ENCODE results near the gene NPIPB6. TPM values are rescaled to one million over a fixed set of nuclear protein-coding genes. Genes with fewer than 3 reads are reported as not detected.
"Not testable (repeated sequence)": the region's sequence is repeated elsewhere in the genome, so short reads cannot be mapped to it uniquely, and the experiment has no call there.

Gene NPIPB6
- total RNA-seq, result not detected

DNA sequence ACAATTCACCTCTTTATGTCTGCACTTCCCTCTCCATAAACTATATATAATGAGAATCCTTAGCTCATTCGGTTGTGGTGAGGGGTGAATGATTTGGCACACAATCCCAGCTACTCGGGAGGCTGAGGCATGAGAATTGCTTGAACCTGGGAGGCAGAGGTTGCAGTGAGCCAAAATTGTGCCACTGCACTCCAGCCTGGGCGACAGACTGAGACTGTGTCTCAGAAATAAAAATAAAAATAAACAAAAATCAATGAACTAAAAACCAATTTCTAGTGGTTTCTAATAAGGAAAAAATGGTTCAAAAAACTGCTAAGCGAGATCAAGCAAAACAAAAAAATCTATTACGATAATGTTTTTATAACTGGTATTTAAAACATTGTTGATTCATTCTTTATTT lies at the start of gene NPIPB6:
NPIPB6 (minus strand) TSS at position 101 of the 400 bp plus-strand sequence. CDS start 686 bp downstream, outside the sequence.
- H3K4me3 ChIP-seq (ENCODE audit: low read length in 3 of 3); H3K36me3 ChIP-seq (ENCODE audit: control insufficient read depth in 3 of 3, insufficient read depth in 3 of 3, low read length in 3 of 3); H3K9ac ChIP-seq (ENCODE audit: low read depth in 1 of 3, low read length in 3 of 3); H3K4me1 ChIP-seq (ENCODE audit: control insufficient read depth in 3 of 3, insufficient read depth in 3 of 3, low read length in 3 of 3); H3K9me3 ChIP-seq (ENCODE audit: control insufficient read depth in 3 of 3, low read length in 3 of 3); H3K27me3 ChIP-seq (ENCODE audit: control insufficient read depth in 3 of 3, insufficient read depth in 3 of 3, low read length in 3 of 3); H3K27ac ChIP-seq (ENCODE audit: low read depth, low read length): not testable (repeated sequence)

DNA sequence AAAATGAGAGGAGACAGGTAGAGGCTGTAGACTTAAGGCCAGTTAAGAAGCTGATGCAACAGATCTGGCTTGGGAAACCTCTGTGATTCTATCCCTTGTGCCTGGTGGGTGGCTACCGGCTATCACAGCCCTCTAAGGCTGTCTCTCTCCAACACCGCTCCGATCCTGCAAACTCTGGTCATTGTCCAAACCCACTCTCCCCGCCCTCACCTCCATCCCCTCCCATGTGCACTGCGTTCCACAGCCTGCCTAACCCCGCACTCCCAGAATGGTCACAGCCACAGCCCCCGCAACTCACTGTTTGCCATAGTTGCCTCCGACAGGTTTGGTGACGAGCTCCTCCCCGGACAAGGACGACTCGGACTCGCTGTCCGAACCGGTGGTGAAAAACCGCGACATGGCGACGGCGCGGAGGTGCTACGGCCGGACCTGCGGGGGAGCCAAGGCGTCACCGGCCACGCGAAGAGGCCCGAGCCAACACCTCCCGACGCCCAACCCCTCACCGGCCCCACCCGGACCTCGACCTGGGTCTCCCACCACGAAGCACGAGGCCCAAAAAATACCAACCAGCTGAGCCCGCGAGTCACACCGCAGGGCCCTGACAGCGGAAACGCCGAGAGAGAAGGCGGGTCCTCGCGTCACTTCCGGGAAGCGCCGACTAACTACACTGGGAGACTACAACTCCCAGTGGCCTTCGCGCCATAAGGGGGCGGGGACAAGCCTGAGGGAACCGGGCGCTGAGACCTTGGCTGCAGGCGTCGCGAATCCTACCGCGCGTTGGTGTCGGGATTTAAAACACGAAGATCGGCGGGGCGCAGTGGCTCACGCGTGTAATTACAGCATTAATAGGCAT lies 40.1 kb upstream of the NPIPB6 start, which contains the start of gene EIF3CL:
EIF3CL (minus strand) TSS at position 622 of the 853 bp plus-strand sequence; CDS start at position 399, 223 bp downstream.
- H3K27ac ChIP-seq (ENCODE audit: low read depth, low read length); H3K9me3 ChIP-seq (ENCODE audit: control insufficient read depth in 3 of 3, low read length in 3 of 3); H3K36me3 ChIP-seq (ENCODE audit: control insufficient read depth in 3 of 3, insufficient read depth in 3 of 3, low read length in 3 of 3); H3K27me3 ChIP-seq (ENCODE audit: control insufficient read depth in 3 of 3, insufficient read depth in 3 of 3, low read length in 3 of 3); H3K4me1 ChIP-seq (ENCODE audit: control insufficient read depth in 3 of 3, insufficient read depth in 3 of 3, low read length in 3 of 3); H3K9ac ChIP-seq (ENCODE audit: low read depth in 1 of 3, low read length in 3 of 3): not testable (repeated sequence)
- peak within 1 kb of the TSS in 1 of 3 donors; percentile 41 for H3K4me3 ChIP-seq (ENCODE audit: low read length in 3 of 3)

DNA sequence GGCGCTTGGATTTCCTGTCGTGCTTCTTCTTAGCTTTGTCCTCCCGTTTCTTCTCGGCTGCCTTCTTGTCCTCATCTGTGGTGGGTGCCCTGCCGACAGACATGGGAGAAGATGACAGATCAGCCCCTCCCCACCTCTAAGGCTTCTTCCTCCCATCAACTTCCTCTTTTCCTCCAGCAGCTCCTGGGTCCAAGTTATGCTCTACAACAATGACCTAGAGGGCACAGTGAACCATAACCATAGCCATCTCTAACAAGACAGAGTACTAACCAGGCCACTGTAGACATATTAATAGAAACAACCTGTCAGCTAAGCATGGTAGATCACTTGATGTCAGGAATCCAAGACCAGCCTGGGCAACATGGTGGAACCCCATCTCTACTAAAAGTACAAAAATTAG lies 28.7 kb upstream of the NPIPB6 start:
- H3K9ac ChIP-seq (ENCODE audit: low read depth in 1 of 3, low read length in 3 of 3); H3K4me3 ChIP-seq (ENCODE audit: low read length in 3 of 3); H3K9me3 ChIP-seq (ENCODE audit: control insufficient read depth in 3 of 3, low read length in 3 of 3); H3K36me3 ChIP-seq (ENCODE audit: control insufficient read depth in 3 of 3, insufficient read depth in 3 of 3, low read length in 3 of 3); H3K27ac ChIP-seq (ENCODE audit: low read depth, low read length); H3K4me1 ChIP-seq (ENCODE audit: control insufficient read depth in 3 of 3, insufficient read depth in 3 of 3, low read length in 3 of 3); H3K27me3 ChIP-seq (ENCODE audit: control insufficient read depth in 3 of 3, insufficient read depth in 3 of 3, low read length in 3 of 3): not testable (repeated sequence)

DNA sequence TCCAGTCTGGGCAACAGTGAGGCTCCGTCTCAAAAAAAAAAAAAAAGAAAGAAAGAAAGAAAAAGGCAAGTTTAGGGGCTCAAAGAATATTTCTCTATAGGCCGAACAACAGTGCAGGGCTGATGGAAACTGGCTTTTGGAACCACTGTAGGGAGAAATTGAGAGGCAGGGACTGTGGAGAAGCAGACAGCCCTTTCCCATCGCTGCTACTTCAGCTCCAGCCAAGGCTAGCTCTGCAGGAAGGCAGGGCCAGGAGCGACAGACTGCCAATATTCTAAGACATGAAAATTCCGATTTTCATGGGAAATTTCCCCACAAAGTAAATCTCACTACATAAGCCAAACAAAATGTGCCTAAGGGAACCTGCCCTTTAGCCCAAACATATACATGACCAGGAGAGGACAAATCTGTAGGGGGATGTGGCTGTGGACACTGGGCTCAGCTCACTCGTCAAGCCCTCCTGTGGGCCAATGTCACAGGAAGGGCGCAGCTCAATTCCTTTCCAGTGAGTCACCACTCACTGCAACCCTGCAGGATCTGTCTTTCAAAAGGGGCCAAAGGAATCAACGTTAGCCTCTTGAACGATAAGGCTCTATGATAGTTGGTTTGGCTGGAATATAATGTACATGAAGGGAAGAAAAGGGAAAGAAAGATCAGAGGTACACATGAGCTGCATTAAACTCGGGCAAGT lies 19.0 kb upstream of the NPIPB6 start:
- not testable (repeated sequence) for H3K9ac ChIP-seq (ENCODE audit: low read depth in 1 of 3, low read length in 3 of 3)

DNA sequence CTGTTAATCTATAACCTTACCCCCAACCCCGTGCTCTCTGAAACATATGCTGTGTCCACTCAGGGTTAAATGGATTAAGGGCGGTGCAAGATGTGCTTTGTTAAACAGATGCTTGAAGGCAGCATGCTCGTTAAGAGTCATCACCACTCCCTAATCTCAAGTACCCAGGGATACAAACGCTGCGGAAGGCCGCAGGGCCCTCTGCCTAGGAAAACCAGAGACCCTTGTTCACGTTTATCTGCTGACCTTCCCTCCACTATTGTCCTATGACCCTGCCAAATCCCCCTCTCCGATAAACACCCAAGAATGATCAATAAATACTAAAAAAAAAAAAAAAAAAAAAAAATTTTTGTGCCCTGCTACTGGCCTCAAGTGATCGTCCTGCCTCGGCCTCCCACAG lies 14.5 kb upstream of the NPIPB6 start:
- not testable (repeated sequence) for H3K27me3 ChIP-seq (ENCODE audit: control insufficient read depth in 3 of 3, insufficient read depth in 3 of 3, low read length in 3 of 3); H3K27ac ChIP-seq (ENCODE audit: low read depth, low read length)

More for the DNA sequence above, 19.0 kb upstream of the NPIPB6 start:
- not testable (repeated sequence) for H3K27me3 ChIP-seq (ENCODE audit: control insufficient read depth in 3 of 3, insufficient read depth in 3 of 3, low read length in 3 of 3); H3K36me3 ChIP-seq (ENCODE audit: control insufficient read depth in 3 of 3, insufficient read depth in 3 of 3, low read length in 3 of 3); H3K9me3 ChIP-seq (ENCODE audit: control insufficient read depth in 3 of 3, low read length in 3 of 3); H3K4me1 ChIP-seq (ENCODE audit: control insufficient read depth in 3 of 3, insufficient read depth in 3 of 3, low read length in 3 of 3); H3K27ac ChIP-seq (ENCODE audit: low read depth, low read length); H3K4me3 ChIP-seq (ENCODE audit: low read length in 3 of 3)

DNA sequence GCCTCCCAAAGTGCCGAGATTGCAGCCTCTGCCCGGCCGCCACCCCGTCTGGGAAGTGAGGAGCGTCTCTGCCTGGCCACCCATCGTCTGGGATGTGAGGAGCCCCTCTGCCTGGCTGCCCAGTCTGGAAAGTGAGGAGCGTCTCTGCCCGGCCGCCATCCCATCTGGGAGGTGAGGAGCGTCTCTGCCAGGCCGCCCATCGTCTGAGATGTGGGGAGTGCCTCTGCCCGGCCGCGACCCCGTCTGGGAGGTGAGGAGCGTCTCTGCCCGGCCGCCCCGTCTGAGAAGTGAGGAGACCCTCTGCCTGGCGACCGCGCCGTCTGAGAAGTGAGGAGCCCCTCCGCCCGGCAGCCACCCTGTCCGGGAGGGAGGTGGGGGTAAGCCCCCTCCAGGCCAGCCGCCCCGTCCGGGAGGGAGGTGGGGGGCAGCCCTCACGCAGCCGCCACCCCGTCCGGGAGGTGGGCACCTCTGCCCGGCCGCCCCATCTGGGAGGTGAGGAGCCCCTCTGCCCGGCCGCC lies 13.9 kb upstream of the NPIPB6 start:
- not testable (repeated sequence) for H3K36me3 ChIP-seq (ENCODE audit: control insufficient read depth in 3 of 3, insufficient read depth in 3 of 3, low read length in 3 of 3); H3K27ac ChIP-seq (ENCODE audit: low read depth, low read length); H3K9me3 ChIP-seq (ENCODE audit: control insufficient read depth in 3 of 3, low read length in 3 of 3)

More for the DNA sequence above, 14.5 kb upstream of the NPIPB6 start:
- H3K9ac ChIP-seq (ENCODE audit: low read depth in 1 of 3, low read length in 3 of 3); H3K36me3 ChIP-seq (ENCODE audit: control insufficient read depth in 3 of 3, insufficient read depth in 3 of 3, low read length in 3 of 3); H3K9me3 ChIP-seq (ENCODE audit: control insufficient read depth in 3 of 3, low read length in 3 of 3); H3K4me1 ChIP-seq (ENCODE audit: control insufficient read depth in 3 of 3, insufficient read depth in 3 of 3, low read length in 3 of 3); H3K4me3 ChIP-seq (ENCODE audit: low read length in 3 of 3): not testable (repeated sequence)

DNA sequence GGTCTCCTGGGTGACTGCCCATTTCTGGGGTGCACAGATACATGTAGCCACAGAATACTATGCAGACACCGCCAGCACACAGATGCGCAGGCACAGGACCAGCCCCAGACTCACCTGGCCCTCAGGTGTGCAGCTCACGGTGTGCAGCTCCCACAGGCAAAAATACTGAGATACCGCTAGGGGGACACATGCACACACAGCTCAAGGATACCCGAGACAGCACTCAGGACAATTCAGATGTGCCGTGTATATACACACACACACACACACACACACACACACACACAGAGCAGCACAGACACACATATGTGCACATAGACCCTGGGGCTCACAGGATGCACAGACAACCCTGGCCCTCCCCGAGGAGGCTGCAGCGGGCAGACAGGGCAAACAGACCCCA lies 11.8 kb upstream of the NPIPB6 start:
- H3K27me3 ChIP-seq (ENCODE audit: control insufficient read depth in 3 of 3, insufficient read depth in 3 of 3, low read length in 3 of 3); H3K4me1 ChIP-seq (ENCODE audit: control insufficient read depth in 3 of 3, insufficient read depth in 3 of 3, low read length in 3 of 3); H3K9ac ChIP-seq (ENCODE audit: low read depth in 1 of 3, low read length in 3 of 3); H3K36me3 ChIP-seq (ENCODE audit: control insufficient read depth in 3 of 3, insufficient read depth in 3 of 3, low read length in 3 of 3); H3K27ac ChIP-seq (ENCODE audit: low read depth, low read length); H3K4me3 ChIP-seq (ENCODE audit: low read length in 3 of 3); H3K9me3 ChIP-seq (ENCODE audit: control insufficient read depth in 3 of 3, low read length in 3 of 3): not testable (repeated sequence)

More for the DNA sequence above, 13.9 kb upstream of the NPIPB6 start:
- H3K4me1 ChIP-seq (ENCODE audit: control insufficient read depth in 3 of 3, insufficient read depth in 3 of 3, low read length in 3 of 3); H3K9ac ChIP-seq (ENCODE audit: low read depth in 1 of 3, low read length in 3 of 3); H3K27me3 ChIP-seq (ENCODE audit: control insufficient read depth in 3 of 3, insufficient read depth in 3 of 3, low read length in 3 of 3); H3K4me3 ChIP-seq (ENCODE audit: low read length in 3 of 3): not testable (repeated sequence)

DNA sequence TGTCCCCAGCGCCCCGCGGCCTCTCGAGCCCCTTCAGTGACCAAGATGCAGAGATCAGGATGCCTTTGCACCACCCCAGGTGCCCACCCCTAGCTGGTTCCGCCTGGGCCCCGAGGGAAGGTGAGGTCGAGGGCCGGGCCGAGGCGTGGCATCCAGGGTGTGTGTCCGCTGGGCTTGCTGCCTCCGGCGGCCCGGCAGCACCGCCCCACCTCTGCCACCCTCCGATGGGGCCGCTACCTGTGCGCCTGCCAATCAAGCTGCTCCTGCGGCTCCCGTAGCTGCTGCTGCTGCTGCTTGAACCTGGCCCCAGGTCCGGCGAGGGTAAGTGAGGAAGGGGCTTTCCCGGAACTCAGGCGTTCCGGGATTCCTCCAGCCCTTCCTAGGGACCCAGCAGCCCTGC lies 11.0 kb upstream of the NPIPB6 start:
- H3K4me3 ChIP-seq (ENCODE audit: low read length in 3 of 3); H3K27ac ChIP-seq (ENCODE audit: low read depth, low read length); H3K36me3 ChIP-seq (ENCODE audit: control insufficient read depth in 3 of 3, insufficient read depth in 3 of 3, low read length in 3 of 3); H3K9me3 ChIP-seq (ENCODE audit: control insufficient read depth in 3 of 3, low read length in 3 of 3); H3K4me1 ChIP-seq (ENCODE audit: control insufficient read depth in 3 of 3, insufficient read depth in 3 of 3, low read length in 3 of 3); H3K9ac ChIP-seq (ENCODE audit: low read depth in 1 of 3, low read length in 3 of 3); H3K27me3 ChIP-seq (ENCODE audit: control insufficient read depth in 3 of 3, insufficient read depth in 3 of 3, low read length in 3 of 3): not testable (repeated sequence)

DNA sequence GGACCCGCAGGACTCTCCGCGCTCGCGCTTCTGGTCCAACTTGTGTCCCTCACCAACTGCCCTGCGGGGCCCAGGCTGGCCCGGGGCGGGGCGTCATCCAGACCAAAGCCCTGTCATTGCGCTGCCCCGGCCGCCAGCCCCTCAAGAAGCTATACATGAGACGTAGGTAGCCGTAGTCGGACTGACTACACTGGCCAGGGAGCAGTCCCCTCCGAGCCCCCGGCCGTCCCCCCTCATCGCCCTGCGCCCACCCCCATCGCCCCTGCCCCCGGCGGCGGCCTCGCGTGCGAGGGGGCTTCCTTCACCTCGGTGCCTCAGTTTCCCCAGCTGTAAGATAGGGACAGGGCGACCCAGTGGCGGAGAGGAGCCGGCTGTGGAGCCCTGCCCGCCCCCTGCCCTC lies 4.6 kb upstream of the NPIPB6 start:
- not testable (repeated sequence) for H3K36me3 ChIP-seq (ENCODE audit: control insufficient read depth in 3 of 3, insufficient read depth in 3 of 3, low read length in 3 of 3); H3K9ac ChIP-seq (ENCODE audit: low read depth in 1 of 3, low read length in 3 of 3)

More for the DNA sequence above, 4.6 kb upstream of the NPIPB6 start:
- H3K4me1 ChIP-seq (ENCODE audit: control insufficient read depth in 3 of 3, insufficient read depth in 3 of 3, low read length in 3 of 3); H3K9me3 ChIP-seq (ENCODE audit: control insufficient read depth in 3 of 3, low read length in 3 of 3); H3K27me3 ChIP-seq (ENCODE audit: control insufficient read depth in 3 of 3, insufficient read depth in 3 of 3, low read length in 3 of 3); H3K27ac ChIP-seq (ENCODE audit: low read depth, low read length); H3K4me3 ChIP-seq (ENCODE audit: low read length in 3 of 3): not testable (repeated sequence)

Measured in skeletal muscle tissue (tissue), 4 donors.